Measurements from ENCODE around the gene ZNF516. TPM values are rescaled to one million over a fixed set of nuclear protein-coding genes. Genes with fewer than 3 reads are reported as not detected.

Gene ZNF516
- total and polyA plus RNA-seq, 4 donors = 2.5 to 12.2 (median 7.6) TPM

DNA sequence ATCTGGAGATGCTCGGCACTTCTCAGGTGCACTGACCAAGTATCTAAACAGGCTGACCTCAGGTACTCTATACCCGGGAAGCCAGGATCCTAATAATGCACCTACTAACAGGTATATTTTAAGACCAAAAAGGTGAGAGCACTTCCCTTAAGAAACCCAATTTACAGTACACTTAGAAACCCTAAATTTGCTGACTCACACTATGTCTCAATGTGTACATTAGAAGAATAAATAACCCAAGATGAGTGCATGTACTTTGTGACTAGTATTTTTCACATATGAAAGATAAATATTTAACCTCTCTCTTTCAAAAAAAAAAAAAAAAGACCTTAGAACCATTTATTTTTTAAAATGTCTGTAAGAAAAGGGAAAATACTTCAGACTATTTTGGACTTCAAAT, 118.8 kb downstream of the ZNF516 start:
- TF ChIP-seq FOXA2 (IDR thresholded peaks at IDR 0.05) (no peak), HNF4G (IDR thresholded peaks at IDR 0.05) (no peak), ZBTB33 (IDR thresholded peaks at IDR 0.05) (no peak), RAD21 (IDR thresholded peaks at IDR 0.05) (no peak), NR2F2 (IDR thresholded peaks at IDR 0.05) (no peak), GABPA (IDR thresholded peaks at IDR 0.05 in 1 of 2, conservative IDR thresholded peaks at IDR 0.05 in 1 of 2) (no peak), JUND (IDR thresholded peaks at IDR 0.05) (no peak), HNF4A (conservative IDR thresholded peaks at IDR 0.05) (no peak), YY1 (IDR thresholded peaks at IDR 0.05) (no peak), RXRA (IDR thresholded peaks at IDR 0.05) (no peak), EGR1 (IDR thresholded peaks at IDR 0.05; ENCODE audit: low read depth in 2 of 2) (no peak), SP1 (IDR thresholded peaks at IDR 0.05) (no peak), FOXA1 (IDR thresholded peaks at IDR 0.05) (no peak), TAF1 (conservative IDR thresholded peaks at IDR 0.05) (no peak)
- TF ChIP-seq, protein P1, sequence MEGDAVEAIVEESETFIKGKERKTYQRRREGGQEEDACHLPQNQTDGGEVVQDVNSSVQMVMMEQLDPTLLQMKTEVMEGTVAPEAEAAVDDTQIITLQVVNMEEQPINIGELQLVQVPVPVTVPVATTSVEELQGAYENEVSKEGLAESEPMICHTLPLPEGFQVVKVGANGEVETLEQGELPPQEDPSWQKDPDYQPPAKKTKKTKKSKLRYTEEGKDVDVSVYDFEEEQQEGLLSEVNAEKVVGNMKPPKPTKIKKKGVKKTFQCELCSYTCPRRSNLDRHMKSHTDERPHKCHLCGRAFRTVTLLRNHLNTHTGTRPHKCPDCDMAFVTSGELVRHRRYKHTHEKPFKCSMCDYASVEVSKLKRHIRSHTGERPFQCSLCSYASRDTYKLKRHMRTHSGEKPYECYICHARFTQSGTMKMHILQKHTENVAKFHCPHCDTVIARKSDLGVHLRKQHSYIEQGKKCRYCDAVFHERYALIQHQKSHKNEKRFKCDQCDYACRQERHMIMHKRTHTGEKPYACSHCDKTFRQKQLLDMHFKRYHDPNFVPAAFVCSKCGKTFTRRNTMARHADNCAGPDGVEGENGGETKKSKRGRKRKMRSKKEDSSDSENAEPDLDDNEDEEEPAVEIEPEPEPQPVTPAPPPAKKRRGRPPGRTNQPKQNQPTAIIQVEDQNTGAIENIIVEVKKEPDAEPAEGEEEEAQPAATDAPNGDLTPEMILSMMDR (IDR thresholded peaks at IDR 0.05; ENCODE audit: low read depth, low read length, missing input control) = no peak
- TF ChIP-seq, protein P2, sequence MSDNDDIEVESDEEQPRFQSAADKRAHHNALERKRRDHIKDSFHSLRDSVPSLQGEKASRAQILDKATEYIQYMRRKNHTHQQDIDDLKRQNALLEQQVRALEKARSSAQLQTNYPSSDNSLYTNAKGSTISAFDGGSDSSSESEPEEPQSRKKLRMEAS (IDR thresholded peaks at IDR 0.05) = no peak
- TF ChIP-seq, protein P3, sequence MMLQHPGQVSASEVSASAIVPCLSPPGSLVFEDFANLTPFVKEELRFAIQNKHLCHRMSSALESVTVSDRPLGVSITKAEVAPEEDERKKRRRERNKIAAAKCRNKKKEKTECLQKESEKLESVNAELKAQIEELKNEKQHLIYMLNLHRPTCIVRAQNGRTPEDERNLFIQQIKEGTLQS (IDR thresholded peaks at IDR 0.05) = no peak
- TF ChIP-seq, protein P4, sequence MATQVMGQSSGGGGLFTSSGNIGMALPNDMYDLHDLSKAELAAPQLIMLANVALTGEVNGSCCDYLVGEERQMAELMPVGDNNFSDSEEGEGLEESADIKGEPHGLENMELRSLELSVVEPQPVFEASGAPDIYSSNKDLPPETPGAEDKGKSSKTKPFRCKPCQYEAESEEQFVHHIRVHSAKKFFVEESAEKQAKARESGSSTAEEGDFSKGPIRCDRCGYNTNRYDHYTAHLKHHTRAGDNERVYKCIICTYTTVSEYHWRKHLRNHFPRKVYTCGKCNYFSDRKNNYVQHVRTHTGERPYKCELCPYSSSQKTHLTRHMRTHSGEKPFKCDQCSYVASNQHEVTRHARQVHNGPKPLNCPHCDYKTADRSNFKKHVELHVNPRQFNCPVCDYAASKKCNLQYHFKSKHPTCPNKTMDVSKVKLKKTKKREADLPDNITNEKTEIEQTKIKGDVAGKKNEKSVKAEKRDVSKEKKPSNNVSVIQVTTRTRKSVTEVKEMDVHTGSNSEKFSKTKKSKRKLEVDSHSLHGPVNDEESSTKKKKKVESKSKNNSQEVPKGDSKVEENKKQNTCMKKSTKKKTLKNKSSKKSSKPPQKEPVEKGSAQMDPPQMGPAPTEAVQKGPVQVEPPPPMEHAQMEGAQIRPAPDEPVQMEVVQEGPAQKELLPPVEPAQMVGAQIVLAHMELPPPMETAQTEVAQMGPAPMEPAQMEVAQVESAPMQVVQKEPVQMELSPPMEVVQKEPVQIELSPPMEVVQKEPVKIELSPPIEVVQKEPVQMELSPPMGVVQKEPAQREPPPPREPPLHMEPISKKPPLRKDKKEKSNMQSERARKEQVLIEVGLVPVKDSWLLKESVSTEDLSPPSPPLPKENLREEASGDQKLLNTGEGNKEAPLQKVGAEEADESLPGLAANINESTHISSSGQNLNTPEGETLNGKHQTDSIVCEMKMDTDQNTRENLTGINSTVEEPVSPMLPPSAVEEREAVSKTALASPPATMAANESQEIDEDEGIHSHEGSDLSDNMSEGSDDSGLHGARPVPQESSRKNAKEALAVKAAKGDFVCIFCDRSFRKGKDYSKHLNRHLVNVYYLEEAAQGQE (IDR thresholded peaks at IDR 0.05) = no peak
- 96% methylated on average over 2 of the region's 2 CpGs for WGBS
- Histone ChIP-seq H3K4me3 (ENCODE audit: low read depth in 1 of 3, low read length in 3 of 3) (no peak overlapping the region), H3K27ac (ENCODE audit: low read depth in 1 of 2, low read length in 2 of 2) (no peak overlapping the region), H3K4me1 (ENCODE audit: control insufficient read depth in 4 of 4, insufficient read depth in 4 of 4, low read length in 3 of 4) (peaks cover 0 to 5% (median 2%) of the 10 kb centered on the region in 4 donors), H3K9me3 (ENCODE audit: control insufficient read depth in 4 of 4, low read length in 3 of 4) (no peaks in the 10 kb centered on the region), H3K36me3 (ENCODE audit: control insufficient read depth in 4 of 4, insufficient read depth in 3 of 4, low read depth in 1 of 4, low read length in 3 of 4) (peaks cover 4 to 19% (median 10%) of the 10 kb centered on the region in 4 donors), H3K27me3 (ENCODE audit: control insufficient read depth in 4 of 4, insufficient read depth in 4 of 4, low read length in 3 of 4) (no peaks in the 10 kb centered on the region), H3K9ac (ENCODE audit: low read depth in 1 of 2, low read length in 2 of 2) (no peak overlapping the region)
- DNase-seq (ENCODE audit: low spot score) = no peak

Data from liver (tissue), 9 donors.